Mammary epithelial cell (primary cell): Measurements from ENCODE around the gene SLFN5.

Experiments used
- CTCF ChIP-seq, 2 donors: IDR thresholded peaks in 1 of 2; conservative IDR thresholded peaks in 1 of 2; 2 replicates each; pipeline ENCODE4 v1.5.1; 2011 to 2012; ENCODE audit warnings: inconsistent platforms in 2 of 2, low read length in 2 of 2, mild to moderate bottlenecking in 2 of 2, control low read depth in 1 of 2, low read depth in 1 of 2; ENCODE audit not compliant: insufficient read depth in 1 of 2; ENCODE audit errors: extremely low read depth in 1 of 2
- EZH2 ChIP-seq: IDR thresholded peaks from 2 replicates; pipeline ENCODE4 v1.6.1; 2012; ENCODE audit warnings: low read length, inconsistent platforms, borderline replicate concordance

GRCh38 chr17:35214192-35214591 lies 28.7 kb upstream of the SLFN5 start:
- TF ChIP-seq EZH2 (no peak), CTCF (conservative IDR thresholded peaks at IDR 0.05 in 1 of 2, IDR thresholded peaks at IDR 0.05 in 1 of 2; ENCODE audit: extremely low read depth in 1 of 2, insufficient read depth in 1 of 2, low read depth in 1 of 2, low read length in 2 of 2) (no peak)
